C4-2B (cell line): ENCODE measurements around the gene ACCS.

Experiments used
- ZFX ChIP-seq: fragments of 450-650 bp; IDR thresholded peaks from 2 replicates; pipeline ENCODE4 v1.6.1; 2017
- TF ChIP-seq, protein P1 (sequence below): fragments of 450-650 bp; conservative IDR thresholded peaks from 2 replicates; pipeline ENCODE4 v1.5.1; 2017; ENCODE audit warnings: mild to moderate bottlenecking

GRCh38 chr11:44082645-44083044, 16.6 kb downstream of the ACCS start:
- TF ChIP-seq, protein P1, sequence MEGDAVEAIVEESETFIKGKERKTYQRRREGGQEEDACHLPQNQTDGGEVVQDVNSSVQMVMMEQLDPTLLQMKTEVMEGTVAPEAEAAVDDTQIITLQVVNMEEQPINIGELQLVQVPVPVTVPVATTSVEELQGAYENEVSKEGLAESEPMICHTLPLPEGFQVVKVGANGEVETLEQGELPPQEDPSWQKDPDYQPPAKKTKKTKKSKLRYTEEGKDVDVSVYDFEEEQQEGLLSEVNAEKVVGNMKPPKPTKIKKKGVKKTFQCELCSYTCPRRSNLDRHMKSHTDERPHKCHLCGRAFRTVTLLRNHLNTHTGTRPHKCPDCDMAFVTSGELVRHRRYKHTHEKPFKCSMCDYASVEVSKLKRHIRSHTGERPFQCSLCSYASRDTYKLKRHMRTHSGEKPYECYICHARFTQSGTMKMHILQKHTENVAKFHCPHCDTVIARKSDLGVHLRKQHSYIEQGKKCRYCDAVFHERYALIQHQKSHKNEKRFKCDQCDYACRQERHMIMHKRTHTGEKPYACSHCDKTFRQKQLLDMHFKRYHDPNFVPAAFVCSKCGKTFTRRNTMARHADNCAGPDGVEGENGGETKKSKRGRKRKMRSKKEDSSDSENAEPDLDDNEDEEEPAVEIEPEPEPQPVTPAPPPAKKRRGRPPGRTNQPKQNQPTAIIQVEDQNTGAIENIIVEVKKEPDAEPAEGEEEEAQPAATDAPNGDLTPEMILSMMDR = no peak
- TF ChIP-seq ZFX = no peak
